Germinal center (tissue), 1 donor: ENCODE measurements around the gene CHDH.

ENCODE experiments used
- DNase-seq: peaks from one replicate; pipeline ENCODE4 v3.0.0; 2012; ENCODE audit warnings: mixed read lengths, low spot score

The CHDH gene

DNA sequence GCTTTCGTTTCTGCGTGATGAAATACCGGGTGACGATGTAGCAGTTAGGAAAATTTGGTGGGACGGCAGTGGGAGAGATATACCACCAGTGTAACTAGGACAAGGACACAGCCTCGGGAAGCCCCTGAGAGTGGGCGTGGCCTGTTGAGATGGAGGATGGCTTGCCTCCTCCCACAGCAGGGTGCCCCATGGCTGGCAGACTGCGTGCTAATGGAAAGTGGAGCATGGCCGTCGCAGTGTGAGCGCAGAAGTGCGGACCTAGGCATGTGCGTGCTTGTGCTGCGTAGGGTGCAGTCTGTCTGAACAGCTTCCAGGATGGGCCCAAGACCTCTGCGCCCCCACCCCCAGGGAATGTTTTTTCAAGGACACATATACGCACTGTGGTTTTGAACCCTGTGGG, 56.8 kb downstream of the CHDH start:
- DNase-seq: no peak

- no peak for DNase-seq
Observed at GRCh38 chr3:53788038-53788437, 58.2 kb downstream of the CHDH start.

DNA sequence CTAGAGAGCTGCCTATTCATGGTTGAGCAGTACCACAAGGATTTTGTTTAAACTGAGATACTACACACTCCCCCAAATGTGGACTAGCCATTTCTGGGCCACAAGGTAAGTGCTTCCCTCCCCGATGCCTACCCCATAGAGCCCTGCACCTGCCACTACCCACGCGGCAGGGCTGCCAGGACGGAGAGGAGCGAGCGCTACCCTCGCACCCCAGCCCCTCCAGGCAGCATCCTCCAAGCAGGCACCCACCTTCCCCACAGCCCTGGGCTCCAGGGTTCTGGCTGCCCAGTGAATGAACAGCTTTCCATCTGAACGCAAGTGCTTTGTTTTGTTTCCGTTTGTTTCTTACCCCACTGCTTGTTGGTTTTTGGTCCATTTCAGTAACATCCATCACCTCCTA, 59.2 kb downstream of the CHDH start:
- no peak for DNase-seq

DNA sequence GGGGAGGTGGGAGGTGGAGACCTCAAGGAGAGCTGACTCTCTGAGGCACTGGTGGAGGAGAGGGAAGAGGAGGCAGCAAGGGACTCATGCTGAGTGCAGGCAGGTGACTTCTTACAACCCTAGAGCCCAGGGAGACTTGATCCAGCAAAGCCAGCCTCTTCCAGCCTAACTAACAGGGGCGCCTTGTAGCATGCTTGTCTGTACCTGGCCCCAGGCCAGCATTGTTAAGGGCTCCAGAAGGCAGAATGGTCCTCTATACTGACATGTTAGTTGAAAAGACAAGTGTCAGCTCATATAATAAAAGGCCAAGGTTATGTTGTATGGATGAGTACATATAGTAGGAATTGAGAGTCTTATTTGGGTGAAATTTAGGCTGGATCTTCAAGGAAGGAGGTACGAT, 65.4 kb downstream of the CHDH start:
- no peak for DNase-seq

DNA sequence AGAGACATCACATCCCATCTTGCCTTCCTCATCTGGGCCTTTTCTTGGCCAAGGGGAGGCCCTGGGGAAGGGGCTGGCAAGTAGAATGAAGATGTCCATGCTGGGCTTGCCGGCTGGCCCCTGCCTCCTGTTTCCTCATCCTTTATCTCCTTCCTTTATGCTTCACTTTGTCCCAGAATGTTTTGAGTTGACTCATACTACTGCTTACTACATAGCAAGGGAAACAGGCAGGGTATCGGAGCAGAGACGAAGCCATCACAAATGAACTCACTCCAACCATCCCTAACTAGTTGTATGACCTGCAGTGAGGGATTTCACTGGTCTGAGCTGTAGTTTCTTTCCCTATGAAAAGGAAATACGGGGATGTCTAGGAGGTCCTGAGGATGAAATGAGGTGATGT, 66.0 kb downstream of the CHDH start:
- no peak for DNase-seq

- DNase-seq: no peak
Observed at GRCh38 chr3:53778153-53778552, 68.1 kb downstream of the CHDH start.

DNA sequence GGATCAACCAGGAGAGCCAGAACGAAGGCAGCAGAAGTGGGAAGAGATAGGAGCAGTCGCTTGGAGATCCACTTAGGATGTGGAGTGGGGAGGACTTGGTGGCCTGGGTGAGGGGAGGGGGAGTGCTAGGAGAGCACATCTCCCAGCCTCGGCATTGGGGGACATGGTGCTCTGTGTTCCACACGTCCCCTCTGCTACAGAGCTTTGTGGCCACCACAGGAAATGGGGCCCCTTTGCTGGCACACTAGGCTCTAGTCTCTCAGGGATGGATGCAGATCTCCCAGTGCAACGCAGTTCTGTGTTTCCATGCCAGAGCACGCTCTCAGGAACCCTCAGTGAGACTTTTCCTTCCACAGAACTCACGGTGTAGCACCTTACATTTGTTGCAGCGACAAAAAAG, 68.8 kb downstream of the CHDH start:
- no peak for DNase-seq

DNA sequence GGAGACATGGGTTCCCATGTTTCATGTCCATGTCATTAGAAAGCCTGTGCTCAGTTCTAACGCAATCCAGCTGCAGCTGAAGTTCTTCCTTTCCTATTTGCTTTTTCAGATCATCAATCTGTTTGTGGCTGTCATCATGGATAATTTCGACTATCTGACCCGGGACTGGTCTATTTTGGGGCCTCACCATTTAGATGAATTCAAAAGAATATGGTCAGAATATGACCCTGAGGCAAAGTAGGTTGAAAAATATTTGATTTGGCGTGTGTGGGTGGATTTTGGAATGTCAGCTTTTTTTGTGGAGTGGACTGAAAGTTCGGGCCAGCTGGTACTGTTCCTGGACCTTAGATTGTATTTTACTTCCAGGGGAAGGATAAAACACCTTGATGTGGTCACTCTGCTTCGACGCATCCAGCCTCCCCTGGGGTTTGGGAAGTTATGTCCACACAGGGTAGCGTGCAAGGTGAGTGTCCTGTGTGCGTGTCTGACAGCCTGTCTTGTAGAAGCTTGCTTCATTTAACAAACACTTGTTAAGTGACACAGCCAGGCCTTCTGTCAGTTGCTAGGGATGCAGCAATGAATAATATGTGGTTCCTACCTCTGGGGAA, 69.6 kb downstream of the CHDH start:
- DNase-seq: no peak

DNA sequence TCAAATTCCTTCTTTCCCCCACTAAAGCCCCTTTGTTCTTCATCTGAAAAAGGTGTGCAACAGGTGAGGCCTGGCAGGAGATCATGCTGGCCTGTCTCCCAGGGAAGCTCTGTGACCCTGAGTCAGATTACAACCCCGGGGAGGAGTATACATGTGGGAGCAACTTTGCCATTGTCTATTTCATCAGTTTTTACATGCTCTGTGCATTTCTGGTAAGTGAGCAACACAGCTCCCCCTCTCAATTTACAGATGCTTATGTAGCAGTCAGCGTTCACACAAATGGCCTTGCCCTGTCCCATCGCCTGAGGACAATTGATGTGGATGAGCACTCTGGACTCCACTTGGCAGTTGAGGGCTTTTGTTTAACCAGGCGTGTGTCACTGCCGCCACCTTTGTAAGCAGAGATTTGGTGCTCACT, 70.4 kb downstream of the CHDH start:
- no peak for DNase-seq

GRCh38 chr3:53775018-53775417, 71.2 kb downstream of the CHDH start:
- DNase-seq: no peak

DNA sequence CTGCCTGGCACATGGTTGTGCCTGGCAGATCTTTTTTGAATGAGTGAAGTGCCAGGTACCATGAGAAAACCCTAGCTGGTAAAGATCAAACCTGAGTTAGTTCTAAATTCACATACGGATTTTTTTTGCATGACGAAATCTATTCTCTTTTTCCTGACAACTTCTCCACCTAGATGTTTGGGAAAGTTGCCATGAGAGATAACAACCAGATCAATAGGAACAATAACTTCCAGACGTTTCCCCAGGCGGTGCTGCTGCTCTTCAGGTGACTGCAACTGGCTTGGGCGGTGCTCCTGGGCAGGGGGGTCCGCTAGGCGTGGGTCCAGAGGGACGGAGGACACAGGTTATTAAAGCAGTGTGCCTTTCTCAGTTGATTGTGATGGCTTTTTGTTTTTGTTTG, 71.8 kb downstream of the CHDH start:
- DNase-seq: no peak

DNA sequence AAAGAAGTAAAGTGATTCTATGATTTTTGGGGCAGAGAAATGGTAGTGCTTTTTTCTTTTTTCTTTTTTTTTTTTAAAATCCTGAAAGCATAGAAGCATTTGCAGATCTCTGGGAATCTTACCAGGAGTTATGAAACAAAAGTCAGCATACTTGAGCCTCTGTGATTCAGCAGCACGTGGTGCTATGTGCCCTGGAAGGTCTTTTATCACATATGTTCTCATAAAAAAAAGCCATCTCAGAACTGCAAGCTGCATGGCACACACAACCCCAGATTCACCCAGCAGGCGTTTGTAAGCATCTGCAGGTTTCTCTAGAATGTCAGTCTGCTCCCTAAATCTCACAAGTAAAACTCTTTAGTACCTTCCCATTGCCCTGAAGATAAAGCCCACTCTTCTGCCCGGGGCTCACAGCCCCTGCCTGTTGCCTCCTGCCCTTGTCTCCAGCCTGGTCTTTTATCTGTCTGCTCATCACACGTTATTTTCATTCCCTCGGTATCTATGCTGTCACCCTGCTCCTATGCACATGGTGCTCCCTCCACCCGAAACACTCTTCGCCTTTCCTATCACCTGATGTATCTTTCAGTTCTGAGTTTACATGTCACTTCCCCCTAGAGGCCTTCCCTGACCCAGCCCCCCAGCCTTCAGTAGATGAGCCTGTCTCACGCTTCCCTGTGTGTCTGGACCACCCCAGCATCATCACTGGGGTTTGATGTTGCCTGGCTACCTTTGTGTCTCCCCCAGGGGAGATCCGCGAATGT, 72.4 kb downstream of the CHDH start:
- peak; percentile 42 for DNase-seq

- no peak for DNase-seq
Observed at GRCh38 chr3:53773021-53773436, 73.2 kb downstream of the CHDH start.

- no peak for DNase-seq
Observed at GRCh38 chr3:53772562-53772961, 73.7 kb downstream of the CHDH start.

DNA sequence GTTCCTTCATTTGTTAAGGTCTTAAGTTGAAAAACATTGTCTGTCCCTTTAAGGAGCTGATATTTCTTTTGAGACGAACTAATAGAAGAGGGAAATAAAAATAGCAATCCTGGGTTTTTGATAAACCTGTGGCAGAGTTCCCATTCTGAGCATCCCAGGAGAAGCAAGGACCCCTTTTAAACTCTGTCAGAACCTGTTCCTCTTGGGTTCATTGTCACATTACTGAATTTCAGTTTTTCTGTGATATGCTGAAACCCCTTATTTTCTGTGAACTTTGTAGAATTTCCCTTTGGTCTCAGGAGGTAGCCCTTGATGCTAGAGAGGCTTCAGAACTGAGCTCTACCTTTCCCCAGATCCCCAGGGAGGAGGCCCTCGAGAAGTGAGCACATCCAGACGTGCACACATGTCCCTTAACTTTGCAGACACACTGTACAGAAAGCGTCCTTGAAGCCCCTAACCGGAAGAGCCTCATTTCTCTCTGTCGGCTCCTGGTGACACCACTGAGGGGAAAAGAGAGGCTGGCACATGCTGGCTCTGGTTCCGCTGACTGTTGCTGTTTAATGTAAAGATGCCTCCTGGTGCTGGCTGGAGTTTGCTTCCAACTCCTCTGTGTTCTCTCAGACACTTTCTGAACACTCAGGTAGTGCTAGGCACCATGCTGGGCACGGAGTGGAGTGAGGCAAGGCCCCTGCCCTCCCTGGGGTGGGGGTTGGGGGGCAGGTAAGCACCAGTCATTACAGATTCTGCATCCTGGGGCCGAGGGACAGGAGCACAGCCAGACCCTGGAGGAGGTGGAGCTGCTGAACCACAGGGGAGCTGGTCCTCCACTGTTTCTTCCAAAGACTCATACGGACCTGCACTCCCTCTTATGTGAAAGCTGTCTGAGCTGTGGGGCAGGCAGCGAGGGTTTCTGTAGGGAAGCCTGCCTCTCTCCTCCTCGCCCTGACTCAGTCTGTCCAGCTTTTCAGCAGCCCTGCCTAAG, 77.5 kb downstream of the CHDH start:
- DNase-seq: no peak

GRCh38 chr3:53766706-53767105, 79.5 kb downstream of the CHDH start:
- no peak for DNase-seq

GRCh38 chr3:53765753-53766152, 80.5 kb downstream of the CHDH start:
- DNase-seq: no peak

- no peak for DNase-seq
Observed at GRCh38 chr3:53764026-53764775, 82.0 kb downstream of the CHDH start.

DNA sequence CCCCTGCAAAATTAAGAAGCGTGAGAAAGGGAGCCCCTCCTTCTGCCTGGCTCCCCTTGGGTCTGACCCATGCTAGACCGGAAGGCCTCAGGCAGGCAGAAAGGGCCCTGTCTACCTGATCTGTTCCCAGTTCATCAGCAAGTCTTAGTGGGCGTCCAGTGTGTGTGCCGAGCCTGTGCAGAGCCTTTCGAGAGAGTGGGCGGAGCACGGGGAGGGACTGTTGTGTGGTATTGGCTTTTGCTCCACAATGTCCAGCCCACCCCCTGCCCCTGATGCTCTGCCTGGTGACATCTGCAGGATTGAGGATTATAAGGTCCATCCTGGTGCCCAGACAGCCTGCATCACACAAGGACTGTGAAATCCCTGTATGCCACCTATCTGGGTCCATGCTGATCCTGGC, 82.9 kb downstream of the CHDH start:
- no peak for DNase-seq
